Stimulated activated CD4-positive, alpha-beta T cell treated with anti-CD3 and anti-CD28 coated beads, Interleukin-4, amount 100 ng/mL, for 1 hour (primary cell): Measurements from ENCODE around the gene ATRIP.
"Not testable (repeated sequence)": the region's sequence is repeated elsewhere in the genome, so short reads cannot be mapped to it uniquely, and the experiment has no call there.

Source experiments
- DNase-seq: peaks from one replicate; pipeline ENCODE4 v3.0.0-alpha.2; 2020

ATRIP gene

GRCh38 chr3:48439820-48440589, 6.5 kb upstream of the ATRIP start, which contains the start of the genes CCDC51 and TMA7:
Gene CCDC51 (minus strand): TSS chr3:48440119. CDS start chr3:48435128, 4,991 bp downstream.
Gene TMA7 (plus strand): TSS chr3:48440257. CDS start chr3:48440297, 40 bp downstream.
- peak; percentile 98 for DNase-seq

GRCh38 chr3:48440590-48440958, 6.0 kb upstream of the ATRIP start:
- peak; percentile 21 for DNase-seq

DNA sequence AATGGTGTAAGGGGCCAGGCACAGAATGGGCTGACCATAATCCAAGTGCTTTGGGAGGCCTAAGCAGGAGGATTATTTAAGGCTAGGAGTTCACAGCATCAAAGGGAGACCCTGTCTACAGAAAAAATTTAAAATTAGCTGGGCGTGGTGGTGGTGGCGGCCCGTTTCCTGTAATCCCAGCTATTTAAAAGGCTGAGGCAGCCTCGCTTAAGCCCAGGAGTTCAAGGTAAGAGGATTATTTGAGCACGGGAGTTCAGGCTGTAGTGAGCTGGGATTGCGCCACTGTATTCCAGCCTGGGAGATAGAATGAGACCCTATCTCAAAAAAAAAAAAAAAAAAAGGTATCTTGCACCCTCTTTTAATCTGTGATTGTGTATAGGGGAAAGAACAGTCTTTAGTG, 4.6 kb upstream of the ATRIP start:
- DNase-seq, result no peak

DNA sequence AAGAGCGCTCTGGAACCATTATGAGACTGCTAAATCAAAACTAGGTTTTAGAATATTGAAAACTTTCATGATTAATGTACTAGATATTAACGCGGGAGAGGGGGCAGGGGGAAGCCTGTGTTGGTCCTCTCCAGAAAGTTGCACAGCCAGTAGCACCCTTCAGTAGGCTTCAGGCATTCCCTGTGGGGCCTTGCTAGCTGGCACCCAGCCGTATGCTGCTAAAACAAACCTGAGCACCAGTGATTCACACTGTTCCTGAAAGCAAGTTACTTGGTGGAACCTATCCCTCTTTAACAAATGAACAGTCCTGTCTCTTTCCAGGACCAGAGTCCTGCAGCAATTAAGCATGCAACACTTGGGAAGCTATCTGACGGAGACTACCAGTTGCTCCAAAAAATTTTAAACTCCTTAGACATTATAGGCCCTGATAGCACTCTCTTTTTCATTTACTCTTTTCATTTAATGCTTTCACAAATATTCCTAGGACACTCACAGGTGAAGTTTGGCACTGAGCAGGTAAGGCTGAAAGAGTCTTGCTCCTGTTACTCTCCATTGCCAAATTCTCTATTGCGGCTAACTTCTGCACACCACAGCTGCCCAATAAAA, 1.2 kb upstream of the ATRIP start:
- no peak for DNase-seq

- DNase-seq, result no peak
Measured at GRCh38 chr3:48446043-48446424, 503 bp upstream of the ATRIP start.

- no peak for DNase-seq
Measured at GRCh38 chr3:48451270-48451669, 4.7 kb downstream of the ATRIP start.

GRCh38 chr3:48456456-48456855, 9.9 kb downstream of the ATRIP start:
- no peak for DNase-seq

DNA sequence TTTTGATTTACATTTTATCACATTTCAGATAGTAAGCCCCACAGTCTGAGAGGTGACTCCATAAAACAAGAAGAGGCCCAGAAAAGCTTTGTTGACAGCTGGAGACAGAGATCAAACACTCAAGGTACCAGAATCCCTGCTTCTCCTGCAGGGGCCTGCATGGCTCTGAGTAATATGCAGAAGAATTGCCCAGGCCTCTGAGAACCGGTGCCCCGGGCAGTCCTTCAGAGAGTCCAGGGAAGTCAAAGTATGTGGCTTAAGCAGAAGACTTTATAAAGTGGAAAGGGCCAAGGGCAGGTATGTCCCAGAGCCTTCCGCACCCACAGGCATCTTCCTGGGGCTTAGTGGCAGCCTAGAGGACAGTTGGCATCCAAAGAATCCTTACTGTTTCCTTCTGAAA, 12.8 kb downstream of the ATRIP start:
- DNase-seq, result no peak

GRCh38 chr3:48459773-48460516, 13.4 kb downstream of the ATRIP start:
- DNase-seq, result no peak

DNA sequence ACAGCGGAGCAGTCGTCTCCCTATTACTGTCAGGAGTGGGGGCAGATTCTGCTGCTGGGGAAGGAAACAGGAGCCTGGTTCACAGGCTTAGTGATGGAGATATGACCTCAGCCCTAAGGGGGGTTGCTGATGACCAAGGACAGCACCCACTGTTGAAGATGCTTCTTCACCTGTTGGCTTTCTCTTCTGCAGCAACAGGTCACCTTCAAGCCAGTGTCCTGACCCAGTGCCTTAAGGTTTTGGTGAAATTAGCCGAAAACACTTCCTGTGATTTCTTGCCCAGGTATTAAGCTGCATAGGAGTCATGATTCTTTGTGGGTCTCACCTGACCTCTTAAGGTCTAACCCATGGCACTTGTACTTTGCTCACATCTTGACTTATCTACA, 14.0 kb downstream of the ATRIP start:
- DNase-seq, result no peak

- not testable (repeated sequence) for DNase-seq
Measured at GRCh38 chr3:48461767-48462166, 15.2 kb downstream of the ATRIP start.

GRCh38 chr3:48463703-48464102, 17.2 kb downstream of the ATRIP start:
- no peak for DNase-seq

DNA sequence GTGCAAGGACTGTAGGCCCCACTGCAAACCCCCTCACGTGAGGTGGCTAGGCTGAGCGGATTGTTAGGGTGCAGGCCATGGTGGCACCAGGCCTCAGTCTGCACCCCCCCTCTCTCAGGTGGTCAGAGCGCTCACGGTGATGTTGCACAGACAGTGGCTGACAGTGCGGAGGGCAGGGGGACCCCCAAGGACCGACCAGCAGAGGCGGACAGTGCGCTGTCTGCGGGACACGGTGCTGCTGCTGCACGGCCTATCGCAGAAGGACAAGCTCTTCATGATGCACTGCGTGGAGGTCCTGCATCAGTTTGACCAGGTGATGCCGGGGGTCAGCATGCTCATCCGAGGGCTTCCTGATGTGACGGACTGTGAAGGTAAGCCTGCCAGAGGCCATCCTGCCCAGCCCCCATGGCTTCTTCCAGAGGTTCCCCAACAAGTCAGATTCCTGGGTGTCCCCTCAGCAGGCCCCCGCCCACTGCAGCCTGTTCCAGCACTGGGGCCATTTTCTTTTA, 18.2 kb downstream of the ATRIP start:
- DNase-seq, result no peak

GRCh38 chr3:48465237-48465530, 18.6 kb downstream of the ATRIP start:
- DNase-seq, result no peak

DNA sequence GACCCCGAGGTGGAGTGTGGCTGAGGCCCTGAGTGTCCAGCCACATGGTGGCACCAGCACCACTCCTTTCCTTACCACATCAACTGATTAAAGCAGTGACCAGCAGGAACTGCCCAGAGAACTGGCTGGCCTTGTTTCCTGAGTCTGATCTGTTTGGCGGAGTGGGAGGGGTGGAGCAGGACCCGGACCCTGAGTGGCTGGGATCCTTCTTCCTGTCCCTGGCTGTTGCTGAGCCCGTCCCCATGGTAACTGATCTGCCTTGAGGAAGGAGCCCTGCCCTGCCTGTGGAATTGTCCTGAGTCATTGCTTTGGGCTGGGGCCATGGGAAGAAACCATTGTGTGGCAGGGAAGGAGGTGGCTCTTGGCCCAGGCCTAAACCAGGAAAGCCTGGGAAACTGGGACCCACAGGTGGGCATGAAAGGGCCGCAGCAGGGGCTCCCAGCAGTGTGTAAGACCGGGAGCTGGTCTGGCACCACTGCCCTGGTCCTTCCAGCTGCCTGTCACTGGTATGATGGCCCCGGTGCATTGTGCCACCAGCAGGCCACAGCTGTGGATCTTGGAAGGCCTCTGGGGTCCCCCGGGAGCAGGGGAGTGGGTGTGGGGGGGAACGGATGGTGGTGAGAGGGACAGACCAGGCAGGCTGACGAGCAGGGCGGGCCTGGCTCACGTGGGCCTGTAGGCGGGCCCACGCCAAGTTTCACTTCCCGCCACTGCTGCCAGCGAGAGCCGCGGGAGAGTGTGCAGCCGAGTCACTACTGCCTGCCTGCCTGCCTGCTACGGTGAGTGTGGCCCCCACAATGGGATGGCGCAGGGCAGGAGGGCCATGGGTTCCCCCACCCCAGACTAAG, 19.2 kb downstream of the ATRIP start:
- peak; percentile 81 for DNase-seq

GRCh38 chr3:48466386-48467109, 20.0 kb downstream of the ATRIP start:
- peak; percentile 38 for DNase-seq

GRCh38 chr3:48467110-48467454, 20.5 kb downstream of the ATRIP start:
- no peak for DNase-seq

DNA sequence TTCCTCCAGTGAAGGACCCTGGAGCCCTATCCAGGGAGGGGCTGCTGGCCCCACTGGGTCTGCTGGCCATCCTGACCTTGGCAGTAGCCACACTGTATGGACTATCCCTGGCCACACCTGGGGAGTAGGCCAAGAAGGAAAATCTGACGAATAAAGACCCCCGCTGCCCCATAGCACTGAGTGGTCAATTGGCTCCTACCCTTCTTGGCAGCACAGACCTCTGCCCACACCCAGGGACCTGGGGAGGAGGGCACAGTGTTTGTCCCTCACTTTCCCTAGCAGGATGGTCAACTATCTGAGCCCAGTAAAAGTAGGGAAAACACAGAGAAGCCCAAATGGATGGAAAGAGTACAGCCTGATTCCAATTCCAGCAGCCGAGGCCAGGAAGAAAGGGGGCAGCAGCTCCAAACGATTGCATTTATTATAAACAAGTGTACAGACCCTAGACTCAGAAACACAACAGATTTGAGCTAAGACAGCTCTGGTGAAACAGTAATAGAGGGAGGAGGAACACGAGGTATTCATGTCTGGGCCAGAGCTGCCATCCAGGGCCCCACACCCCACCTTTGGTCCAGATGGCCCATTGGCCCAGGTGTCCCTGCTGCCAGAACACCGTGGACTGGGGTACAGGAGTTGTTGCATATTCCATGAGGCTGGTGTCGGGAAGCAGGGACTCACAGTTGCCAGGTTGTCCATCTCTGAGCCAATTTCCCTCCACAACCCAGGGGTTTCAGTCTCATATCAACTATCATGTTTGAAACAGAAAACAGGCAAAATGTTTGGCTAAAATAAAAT, 21.1 kb downstream of the ATRIP start:
- DNase-seq, result no peak

DNA sequence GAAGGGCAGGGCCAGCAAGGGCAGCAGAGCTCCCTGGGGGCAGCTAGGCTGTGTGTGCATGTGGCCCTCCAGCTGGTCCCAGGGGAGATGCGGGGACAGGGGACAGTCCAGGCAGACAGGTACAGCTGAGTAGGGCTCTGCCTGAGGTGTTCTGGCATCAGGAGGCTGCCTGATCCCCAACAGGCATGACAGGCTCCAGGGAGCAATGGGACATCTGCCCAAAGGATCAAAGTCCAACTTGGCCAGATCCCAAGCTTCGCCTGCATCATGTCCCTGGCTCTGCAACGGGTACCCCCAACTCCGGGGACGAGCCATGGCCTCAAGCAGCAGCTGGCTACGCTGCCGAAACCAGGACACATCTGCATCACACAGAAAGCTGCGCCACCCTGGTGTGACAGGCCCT, 21.8 kb downstream of the ATRIP start:
- no peak for DNase-seq

GRCh38 chr3:48469046-48469915, 22.7 kb downstream of the ATRIP start:
- DNase-seq, result no peak

DNA sequence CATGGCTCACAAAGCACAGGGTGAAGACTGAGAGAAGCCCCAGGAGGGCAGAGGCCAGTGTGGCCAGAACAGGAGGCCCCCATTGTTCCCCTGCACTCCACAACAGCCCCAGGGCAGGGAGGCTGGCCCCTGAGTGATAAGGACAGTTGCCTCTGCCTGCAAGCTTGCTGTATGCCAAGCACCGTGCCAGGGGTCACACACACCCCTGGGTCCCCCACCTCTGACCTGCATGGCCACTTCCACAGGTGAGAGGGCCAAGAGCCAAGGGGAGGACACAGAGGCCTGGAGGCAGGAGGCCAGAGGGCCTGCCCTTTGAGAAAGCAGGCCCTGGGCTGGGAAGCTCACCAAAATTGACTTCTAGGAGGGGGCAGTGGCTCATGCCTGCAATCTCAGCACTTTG, 23.7 kb downstream of the ATRIP start:
- DNase-seq, result no peak
